AG10803 (cell line): Measurements from ENCODE around the gene DMD.

Source experiments
- DNase-seq: peaks from one replicate; pipeline ENCODE4 v3.0.0; 2010; ENCODE audit warnings: low read depth
- H3K4me3 ChIP-seq: 2 replicates; pipeline ENCODE4 v1.5.1; 2011; ENCODE audit warnings: mild to moderate bottlenecking, low read length, control low read depth
- CTCF ChIP-seq: conservative IDR thresholded peaks from 2 replicates; pipeline ENCODE4 v1.5.1; 2011; ENCODE audit warnings: mild to moderate bottlenecking, low read length, control low read depth, inconsistent platforms

Gene DMD

GRCh38 chrX:33045882-33046281 is 165.5 kb downstream of the DMD start:
- no peak for TF ChIP-seq CTCF
- DNase-seq: no peak
- H3K4me3 ChIP-seq: no peak overlapping the region

- no peak overlapping the region for H3K4me3 ChIP-seq
- TF ChIP-seq CTCF: no peak
- DNase-seq: no peak
These were observed 166.1 kb downstream of the DMD start for GRCh38 chrX:33045245-33045644.

GRCh38 chrX:33041141-33041540 is 170.2 kb downstream of the DMD start:
- no peak overlapping the region for H3K4me3 ChIP-seq
- no peak for DNase-seq
- TF ChIP-seq CTCF: no peak

GRCh38 chrX:33032700-33033099 is 178.6 kb downstream of the DMD start:
- no peak for DNase-seq
- no peak overlapping the region for H3K4me3 ChIP-seq
- no peak for TF ChIP-seq CTCF

- no peak overlapping the region for H3K4me3 ChIP-seq
- no peak for TF ChIP-seq CTCF
- no peak for DNase-seq
These were observed 196.4 kb downstream of the DMD start for GRCh38 chrX:33014949-33015348.

GRCh38 chrX:33014086-33014485 is 197.3 kb downstream of the DMD start:
- no peak for DNase-seq
- TF ChIP-seq CTCF: no peak
- no peak overlapping the region for H3K4me3 ChIP-seq

- TF ChIP-seq CTCF: no peak
- DNase-seq: no peak
- no peak overlapping the region for H3K4me3 ChIP-seq
These were observed 210.2 kb downstream of the DMD start for GRCh38 chrX:33001107-33001506.
